MV-4-11 (cell line): ENCODE measurements around the gene TNK1.
"Not testable (repeated sequence)": the region's sequence is repeated elsewhere in the genome, so short reads cannot be mapped to it uniquely, and the experiment has no call there.

Experiments used
- DNase-seq: peaks from one replicate; lab custom pipeline; 2025; lab: John Stamatoyannopoulos, UW

The TNK1 gene

DNA sequence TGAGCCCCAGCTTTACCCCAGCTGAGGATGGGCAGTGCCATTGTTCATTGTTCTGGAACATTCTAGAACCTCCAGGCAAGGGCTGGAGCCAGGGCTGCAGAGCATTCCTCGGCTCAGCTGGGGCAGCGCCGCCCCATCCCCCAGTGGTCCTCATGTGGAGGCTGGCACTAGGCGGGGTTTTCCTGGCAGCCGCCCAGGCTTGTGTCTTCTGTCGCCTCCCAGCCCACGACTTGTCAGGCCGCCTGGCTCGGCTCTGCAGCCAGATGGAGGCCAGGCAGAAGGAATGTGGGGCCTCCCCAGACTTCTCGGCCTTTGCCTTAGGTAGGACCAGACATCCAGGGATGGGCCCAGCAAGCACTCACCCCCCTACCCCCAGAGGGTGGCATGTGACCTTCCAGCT lies 25.8 kb upstream of the TNK1 start, which contains the start of gene TMEM95:
TMEM95 (plus strand) TSS at position 104 of the 400 bp plus-strand sequence; CDS start at position 153, 49 bp downstream.
- no peak for DNase-seq

DNA sequence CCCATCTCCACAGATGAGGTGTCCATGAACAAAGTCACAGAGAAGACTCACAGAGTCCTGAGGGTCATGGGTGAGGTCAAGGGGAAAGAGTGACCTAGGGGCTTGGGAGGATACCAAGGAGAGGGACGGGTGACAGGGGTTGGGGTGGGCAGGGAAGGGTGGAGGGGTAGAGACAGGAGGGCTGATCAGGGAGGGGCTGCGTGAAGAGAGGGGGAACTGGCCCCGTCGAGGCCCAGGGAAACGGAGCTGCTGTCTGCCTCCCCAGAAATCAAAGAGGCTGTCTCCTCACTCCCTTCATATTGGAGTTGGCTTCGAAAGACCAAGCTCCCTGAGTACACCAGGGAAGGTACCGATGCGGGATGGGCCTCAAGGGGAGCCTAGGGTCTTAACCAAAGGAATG lies 25.3 kb upstream of the TNK1 start:
- no peak for DNase-seq

DNA sequence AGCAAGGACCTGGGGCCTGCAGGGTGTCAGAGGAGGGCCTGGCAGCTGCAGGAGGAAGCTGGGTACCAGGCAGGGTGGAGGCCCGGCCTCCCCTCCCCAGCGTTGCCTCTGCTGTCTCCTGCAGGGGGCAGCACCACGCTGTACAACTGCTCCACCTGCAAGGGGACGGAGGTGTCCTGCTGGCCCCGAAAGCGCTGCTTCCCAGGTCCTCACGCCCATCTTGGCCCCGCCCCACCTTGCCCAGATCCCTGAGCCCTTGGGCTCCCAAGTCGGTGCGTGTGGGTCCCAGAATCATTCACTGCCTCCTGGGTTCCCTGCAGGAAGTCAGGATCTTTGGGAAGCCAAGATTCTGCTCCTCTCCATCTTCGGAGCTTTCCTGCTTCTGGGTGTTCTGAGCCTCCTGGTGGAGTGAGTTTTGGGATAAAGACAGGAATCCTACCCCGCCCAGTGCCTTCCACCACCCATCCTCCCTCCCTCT lies 24.8 kb upstream of the TNK1 start:
- DNase-seq = peak; percentile 69

DNA sequence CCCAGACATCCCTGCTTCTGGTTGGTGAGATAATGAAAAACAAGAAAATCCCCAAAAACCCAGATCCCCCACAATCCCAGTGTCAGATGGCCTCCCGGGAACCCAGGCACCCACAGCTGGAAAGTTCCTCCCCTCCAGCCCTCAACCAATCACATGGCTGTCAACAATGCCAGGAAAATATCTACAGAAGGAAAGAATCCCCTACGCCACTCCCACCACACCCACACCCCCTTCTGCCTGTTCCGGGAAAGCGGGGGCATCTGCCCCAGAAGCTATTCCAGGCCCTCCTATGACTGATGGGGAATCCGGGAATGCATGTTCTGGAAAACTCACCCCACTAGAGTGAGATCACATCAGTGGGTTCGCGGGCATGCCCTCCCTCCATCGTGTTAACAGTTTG lies 24.1 kb upstream of the TNK1 start:
- DNase-seq = no peak

DNA sequence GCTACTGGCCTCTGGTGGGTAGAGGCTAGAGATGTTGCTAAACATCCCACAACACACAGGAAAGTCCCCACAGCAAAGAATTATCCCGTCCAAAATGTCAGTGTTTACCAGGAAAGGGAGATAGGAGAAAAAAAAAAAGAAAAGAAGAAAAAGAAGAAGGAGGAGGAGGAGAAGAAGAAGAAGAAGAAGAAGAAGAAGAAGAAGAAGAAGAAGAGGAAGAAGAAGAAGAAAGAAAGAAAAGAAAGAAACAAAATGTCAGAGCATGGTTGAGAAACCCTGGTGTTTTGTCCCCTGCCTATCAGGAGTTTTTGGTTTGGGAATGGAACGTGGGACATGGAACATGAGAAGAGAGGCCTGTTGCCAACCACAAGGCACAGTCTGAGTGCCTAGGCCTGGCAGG lies 23.5 kb upstream of the TNK1 start:
- no peak for DNase-seq

DNA sequence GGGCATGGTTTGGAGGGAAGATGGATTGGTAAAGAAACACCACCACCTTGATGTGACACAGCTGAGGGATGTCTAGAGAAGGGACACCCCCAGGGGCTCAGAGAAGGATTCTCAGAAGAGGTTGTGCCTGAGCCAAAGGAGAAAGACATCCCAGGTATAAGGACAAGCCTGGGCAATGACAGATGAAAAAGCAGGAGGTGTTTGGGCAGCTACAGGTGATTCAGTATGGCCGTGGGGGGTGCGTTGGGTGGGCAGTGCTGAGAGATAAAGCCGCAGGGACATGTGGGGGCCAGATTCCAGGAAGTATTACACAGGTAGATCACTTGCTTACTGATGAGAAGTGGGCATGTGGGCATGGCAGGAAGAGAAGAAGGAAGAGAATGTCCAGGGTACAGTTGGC lies 19.0 kb upstream of the TNK1 start:
- no peak for DNase-seq

DNA sequence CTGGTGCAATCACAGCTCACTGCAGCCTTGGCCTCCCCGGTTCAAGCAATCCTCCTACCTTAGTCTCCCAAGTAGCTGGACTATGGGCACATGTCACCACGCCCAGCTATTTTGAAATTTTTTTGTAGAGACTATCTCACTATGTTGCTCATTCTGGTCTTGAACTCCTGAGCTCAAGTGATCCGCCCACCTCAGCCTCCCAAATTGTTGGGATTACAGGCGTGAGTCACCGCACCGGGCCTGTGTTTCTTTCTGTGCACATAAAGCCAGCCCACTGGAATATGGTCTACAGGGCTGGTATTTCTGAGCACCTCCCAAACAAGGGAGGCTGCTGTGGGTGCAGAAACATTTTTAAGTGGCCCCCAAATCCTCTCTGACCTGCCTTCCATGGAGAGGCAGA lies 17.6 kb upstream of the TNK1 start:
- no peak for DNase-seq

DNA sequence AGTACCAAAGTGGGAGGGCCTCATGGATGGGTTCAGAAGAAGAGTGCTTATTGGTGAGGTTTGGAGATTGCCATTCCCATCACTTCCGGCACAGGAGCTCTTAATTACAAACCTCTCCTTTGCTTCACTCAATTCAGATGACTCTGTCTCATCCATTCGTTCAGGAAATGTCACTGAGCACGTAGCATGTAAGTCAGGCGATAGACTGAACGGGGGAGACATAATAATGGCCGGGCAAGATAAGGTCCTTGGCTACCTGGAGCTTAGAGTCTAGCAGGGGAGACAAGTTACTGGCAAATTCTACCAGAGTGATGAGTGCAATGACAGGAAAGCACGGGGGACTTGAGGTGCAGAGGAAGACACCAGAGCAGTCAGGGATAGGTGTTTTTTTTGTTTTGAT lies 14.9 kb upstream of the TNK1 start:
- not testable (repeated sequence) for DNase-seq

DNA sequence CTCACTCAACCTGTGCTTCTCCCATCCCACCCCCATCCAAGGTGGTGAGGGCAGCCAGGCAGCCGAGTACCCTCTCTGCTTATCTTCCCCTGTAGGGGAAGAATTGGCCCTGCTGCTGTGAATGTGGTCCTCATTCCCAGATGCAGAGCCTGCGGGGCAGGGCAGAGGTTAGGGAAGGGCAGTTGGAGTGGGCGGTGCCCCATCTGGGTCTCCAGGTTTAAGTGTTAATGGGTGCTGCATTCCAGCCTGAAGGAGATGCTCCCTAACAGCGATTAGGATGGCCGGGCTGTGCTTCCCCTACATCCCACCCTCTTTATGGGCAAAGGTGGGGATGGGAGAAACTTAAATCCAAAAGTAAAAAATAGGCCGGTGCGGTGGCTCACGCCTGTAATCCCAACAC lies 13.8 kb upstream of the TNK1 start:
- DNase-seq = no peak

DNA sequence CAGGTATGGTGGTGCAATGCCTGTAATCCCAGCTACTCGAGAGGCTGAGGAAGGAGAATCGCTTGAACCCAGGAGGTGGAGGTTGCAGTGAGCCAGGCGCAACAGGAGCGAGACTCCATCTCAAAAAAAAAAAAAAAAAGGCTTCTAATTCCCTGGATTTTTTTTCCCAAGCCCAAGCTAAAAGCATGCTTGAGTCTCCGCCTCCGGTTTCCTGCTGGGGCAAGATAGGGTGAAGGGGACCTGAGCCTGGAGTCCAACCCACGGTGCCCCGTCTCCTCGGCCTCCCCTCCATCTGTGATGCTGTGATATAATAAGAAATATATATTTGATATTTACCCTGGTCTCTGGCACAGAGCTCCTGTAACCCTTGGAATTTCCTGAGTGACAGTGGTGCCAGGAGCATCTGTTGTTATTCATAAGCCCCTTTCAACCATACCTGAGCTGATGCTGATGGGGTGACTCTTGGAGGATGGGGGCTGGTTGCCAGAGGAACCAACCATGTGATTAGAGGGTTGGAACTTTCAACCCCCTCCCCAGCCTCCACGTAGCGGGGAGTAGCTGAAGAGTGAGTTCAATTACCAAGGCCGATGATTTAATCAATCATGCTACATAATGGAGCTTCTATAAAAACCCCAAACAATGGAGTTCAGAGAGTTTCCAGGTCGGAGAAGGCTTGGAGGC lies 12.8 kb upstream of the TNK1 start:
- DNase-seq = no peak

DNA sequence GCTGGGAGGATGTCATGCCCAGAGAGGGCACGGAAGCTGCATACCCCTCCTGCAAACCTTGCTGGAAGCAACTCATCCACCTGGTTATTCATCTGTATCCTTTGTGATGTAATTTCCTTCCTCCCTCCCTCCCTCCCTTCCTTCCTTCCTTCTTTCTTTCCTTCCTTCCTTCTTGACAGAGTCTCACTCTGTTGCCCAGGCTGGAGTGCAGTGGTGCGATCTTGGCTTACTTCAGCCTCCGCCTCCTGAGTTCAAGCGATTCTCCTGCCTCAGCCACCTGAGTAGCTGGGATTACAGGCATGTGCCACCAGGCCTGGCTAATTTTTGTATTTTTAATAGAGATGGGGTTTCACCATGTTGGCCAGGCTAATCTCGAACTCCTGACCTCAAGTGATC lies 12.3 kb upstream of the TNK1 start:
- not testable (repeated sequence) for DNase-seq

DNA sequence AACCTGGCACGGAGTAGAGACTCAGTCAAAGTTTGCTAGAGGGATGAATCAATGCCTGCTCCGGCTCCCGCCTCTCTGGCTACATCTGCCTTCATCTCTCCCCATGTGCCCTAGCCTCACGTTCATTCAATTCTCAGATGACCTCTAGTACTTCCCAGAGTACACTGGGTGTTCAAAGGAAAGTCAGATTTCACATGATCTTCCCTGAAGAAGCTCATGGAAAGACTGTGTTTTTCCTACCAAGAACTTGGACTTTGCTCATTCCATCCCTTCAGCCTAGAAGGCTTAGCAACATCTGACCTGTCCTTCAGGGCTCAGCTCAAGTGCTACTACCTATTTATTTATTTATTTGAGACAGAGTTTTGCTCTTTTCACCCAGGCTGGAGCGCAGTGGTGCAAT lies 11.1 kb upstream of the TNK1 start:
- no peak for DNase-seq

DNA sequence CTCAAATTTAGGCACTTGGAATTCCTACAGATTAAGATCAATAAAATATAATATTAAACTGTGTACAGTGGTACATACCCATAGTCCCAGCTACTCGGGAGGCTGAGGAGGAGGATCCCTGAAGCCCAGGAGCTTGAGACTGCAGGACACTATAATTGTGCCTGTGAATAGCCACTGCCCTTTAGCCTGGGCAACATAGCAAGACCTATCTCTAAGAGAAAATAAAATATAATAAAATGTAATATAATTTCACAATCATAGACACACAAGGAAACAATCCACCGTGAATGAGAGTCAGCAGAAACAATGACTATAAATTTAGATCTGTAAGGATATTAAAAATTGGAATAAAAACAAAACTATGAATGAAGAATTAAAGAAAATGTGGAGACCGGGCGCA lies 10.0 kb upstream of the TNK1 start:
- no peak for DNase-seq

DNA sequence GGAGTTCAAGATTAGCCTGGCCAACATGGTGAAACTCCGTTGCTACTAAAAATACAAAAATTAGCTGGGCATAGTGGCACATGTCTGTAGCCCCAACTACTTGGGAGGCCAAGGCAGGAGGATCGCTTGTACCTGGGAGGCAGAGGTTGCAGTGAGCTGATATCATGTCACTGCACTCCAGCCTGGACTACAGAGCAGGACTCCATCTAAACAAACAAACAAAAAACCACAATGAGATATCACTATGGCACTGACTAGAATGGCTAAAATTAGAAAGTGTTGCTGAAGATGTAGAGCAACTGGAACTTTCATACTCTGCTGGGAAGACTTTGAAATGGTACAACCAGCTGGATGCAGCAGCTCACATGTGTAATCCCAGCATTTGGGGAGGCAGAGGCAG lies 6.5 kb upstream of the TNK1 start:
- no peak for DNase-seq

DNA sequence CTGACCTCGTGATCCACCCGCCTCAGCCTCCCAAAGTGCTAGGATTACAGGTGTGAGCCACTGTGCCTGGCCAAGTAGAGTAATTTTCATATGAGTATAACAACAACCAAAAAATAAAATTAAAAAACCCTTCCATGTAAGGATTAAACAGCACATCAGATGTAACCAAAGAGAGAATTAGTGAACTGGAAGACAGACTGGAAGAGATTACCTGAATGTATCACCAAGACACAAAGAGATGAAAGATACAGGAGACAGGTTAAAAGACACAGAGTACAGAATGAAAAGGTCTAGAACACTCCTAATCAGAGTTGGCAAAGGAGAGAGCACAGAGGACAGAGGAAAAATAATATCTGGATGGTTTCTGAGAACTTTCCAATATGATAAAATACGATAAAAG lies 1.8 kb upstream of the TNK1 start:
- DNase-seq = no peak

DNA sequence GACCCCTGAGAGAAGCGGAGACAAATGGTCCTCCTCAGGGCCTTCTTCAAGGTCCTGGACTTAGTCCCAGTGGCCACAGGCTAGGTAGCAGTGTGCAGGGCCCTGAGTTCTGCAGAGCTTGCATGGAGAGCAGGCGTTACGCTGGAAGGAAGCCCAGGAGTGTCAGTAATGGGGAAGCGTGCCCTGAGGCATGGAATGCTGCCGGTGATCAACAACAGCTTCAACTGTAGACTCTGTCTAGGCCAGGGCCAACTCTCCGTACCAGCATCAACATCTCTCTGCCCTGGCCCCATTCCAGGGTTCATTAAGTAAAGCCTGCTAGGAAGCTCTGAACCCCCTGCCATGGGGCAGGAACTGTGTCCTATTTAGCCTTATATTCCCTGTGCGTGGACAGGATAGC lies 568 bp upstream of the TNK1 start:
- DNase-seq = no peak

DNA sequence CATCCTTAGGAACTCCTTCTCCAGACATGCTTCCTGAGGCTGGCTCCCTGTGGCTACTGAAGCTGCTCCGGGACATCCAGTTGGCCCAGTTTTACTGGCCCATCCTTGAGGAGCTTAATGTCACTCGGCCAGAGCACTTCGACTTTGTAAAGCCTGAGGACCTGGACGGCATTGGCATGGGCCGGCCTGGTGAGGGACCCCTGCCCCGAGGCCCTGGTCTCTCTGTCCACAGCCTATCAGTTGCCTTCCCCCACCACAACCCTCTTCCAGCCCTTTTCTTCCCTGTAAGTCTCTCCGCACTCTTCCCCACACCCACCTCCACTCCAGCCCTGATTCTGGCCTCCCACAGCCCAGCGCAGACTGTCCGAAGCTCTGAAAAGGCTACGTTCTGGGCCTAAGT lies 2.0 kb downstream of the TNK1 start:
- no peak for DNase-seq

DNA sequence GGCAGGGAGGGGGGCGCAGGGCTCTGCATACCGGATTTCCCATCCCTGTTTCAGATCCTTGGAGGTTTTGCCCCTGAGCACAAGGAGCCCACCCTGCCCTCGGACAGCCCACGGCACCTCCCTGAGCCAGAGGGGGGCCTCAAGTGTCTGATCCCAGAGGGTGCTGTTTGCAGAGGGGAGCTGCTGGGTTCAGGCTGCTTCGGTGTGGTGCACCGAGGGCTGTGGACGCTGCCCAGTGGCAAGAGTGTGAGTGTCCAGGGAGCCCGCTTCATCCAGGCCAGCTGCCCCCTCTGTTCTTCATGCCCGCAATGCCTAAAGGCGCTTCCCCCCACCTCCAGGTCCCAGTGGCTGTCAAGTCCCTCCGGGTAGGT lies 2.5 kb downstream of the TNK1 start:
- no peak for DNase-seq

DNA sequence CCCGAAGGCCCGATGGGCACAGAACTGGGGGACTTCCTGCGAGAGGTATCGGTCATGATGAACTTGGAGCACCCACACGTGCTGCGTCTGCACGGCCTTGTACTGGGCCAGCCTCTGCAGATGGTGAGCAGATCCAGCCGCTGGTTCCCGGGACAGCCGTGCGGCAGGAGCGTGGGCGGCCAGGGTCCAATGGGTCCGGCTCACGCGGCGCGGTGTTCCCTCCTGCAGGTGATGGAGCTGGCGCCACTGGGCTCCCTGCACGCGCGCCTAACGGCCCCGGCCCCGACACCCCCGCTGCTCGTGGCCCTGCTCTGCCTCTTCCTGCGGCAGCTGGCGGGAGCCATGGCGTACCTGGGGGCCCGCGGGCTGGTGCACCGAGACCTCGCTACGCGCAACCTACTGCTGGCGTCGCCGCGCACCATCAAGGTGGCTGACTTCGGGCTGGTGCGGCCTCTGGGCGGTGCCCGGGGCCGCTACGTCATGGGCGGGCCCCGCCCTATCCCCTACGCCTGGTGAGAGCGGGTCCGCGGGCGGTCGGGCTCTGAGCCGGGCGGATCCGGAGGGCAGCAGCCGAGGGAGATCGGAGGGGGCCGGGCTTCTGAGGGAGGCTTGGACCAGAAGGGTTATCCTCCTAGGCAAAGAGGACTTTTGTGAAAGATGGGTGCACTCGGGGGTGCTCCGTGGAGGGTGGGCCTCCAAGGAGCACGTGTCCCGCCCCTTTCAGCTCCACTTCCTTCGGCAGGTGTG lies 3.0 kb downstream of the TNK1 start:
- DNase-seq = no peak

DNA sequence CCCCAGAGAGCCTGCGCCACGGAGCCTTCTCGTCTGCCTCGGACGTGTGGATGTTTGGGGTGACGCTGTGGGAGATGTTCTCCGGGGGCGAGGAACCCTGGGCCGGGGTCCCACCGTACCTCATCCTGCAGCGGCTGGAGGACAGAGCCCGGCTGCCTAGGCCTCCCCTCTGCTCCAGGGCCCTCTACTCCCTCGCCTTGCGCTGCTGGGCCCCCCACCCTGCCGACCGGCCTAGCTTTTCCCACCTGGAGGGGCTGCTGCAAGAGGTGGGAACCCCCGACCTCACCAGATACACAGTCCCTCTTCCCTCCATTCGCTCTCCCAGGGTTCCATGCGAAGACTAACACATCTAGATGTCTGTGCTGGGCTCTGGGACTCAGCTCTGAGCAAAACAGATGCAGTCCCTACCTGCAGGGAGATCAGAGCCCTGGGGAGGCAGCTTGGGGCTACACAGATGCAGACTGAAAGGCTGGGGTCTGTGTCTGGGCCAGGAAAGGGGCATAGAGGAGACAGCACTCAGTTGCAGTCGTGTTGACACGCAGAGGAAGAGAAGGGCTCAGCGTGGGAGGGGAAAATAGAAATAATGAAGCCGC lies 3.7 kb downstream of the TNK1 start:
- no peak for DNase-seq

DNA sequence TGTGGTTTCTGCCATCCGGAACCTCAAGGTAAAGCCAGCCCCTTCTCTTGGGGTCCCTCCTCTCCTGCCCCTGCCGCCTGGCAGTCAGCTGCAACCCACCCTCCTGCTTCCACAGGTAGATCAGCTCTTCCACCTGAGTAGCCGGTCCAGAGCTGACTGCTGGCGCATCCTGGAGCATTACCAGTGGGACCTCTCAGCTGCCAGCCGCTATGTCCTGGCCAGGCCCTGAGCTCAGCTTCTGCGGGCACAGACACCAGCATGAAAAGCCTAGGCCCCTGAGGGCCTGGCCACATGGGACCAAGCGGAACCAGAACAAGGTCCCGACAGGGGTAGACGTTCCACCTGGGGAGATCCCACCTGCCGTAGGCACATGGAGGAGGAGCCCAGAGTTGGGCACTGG lies 8.0 kb downstream of the TNK1 start:
- no peak for DNase-seq

DNA sequence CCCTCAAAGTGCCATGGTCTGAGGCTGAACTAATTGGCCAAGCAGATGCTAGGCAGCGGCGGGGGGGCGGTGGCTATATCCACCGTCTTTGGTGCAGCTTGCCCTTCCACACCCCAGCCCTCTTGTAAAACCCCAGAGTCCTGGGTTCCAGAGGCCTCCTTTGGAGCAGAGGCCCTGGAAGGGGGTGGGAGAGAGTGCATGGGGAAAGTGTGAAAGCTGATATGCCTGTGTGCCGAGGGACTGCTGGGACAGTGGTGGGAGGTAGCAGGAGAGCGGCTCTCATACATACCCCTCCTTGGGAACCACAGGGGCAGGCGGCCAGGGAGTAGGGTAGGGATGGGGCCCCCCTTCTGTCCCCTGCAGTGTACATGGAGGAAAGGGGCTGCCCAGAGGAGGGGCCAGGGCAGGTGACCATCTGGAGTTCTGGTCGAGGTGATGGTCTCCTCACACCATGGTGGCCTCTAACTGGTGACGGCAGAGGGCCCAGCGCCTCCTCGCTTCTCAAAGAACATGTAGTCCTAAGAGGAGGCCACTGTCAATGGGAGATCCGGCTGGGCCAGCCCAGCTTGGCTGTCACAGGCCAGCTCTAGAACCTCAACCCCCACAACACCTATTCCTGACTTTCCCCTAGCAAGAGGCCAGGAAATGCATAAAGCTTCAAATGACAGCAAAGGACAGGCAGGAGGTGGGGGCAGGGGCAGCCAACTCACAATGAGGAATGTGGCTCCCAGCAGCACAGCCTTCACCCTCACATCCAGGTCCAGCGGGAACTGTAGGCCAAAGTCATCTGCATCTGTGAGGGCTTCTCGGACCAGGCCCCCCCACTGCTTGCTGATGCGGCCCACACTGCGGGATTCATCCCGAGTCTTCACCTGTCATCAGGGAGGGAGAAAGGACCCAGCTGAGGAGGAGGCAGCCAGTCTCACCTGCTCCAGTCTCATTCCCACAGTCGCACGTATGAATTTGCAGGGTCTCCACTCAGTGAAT lies 9.3 kb downstream of the TNK1 start:
- DNase-seq = no peak
